DOHH2 (cell line): ENCODE results near the gene TGM1.

Experiments
- EZH2phosphoT487 ChIP-seq: fragments of 200-600 bp; sonication (generic); IDR thresholded peaks from 2 replicates; pipeline ENCODE4 v1.6.1; 2017; ENCODE audit warnings: borderline replicate concordance, mild to moderate bottlenecking, antibody characterized with exemption, low read length, moderate library complexity, mixed read lengths
- TF ChIP-seq, protein P1 (sequence below): fragments of 200-600 bp; sonication (generic); IDR thresholded peaks from one replicate; pipeline ENCODE4 v1.5.1; 2014; ENCODE audit warnings: antibody characterized with exemption, mild to moderate bottlenecking, low read depth, low read length; ENCODE audit not compliant: poor library complexity, severe bottlenecking

DNA sequence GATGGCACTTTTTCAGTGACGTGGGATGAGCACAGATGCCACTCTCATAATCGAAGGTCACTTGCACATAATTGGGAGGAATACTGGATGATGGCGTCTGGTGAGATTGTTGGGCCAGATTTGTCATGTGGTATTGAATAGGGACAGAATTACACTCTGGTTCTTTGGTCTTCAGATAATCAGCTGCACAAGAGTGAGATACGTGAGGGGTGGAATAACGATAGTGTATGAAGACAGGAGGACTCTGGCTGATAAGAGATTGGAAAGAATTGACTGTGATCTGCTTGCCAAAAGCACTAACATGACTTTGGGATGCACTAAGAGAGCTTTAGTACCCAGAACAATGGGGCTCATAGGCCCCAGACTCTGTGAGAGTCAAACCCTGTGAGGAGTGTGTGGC lies 15.4 kb upstream of the TGM1 start:
- TF ChIP-seq, protein P1, sequence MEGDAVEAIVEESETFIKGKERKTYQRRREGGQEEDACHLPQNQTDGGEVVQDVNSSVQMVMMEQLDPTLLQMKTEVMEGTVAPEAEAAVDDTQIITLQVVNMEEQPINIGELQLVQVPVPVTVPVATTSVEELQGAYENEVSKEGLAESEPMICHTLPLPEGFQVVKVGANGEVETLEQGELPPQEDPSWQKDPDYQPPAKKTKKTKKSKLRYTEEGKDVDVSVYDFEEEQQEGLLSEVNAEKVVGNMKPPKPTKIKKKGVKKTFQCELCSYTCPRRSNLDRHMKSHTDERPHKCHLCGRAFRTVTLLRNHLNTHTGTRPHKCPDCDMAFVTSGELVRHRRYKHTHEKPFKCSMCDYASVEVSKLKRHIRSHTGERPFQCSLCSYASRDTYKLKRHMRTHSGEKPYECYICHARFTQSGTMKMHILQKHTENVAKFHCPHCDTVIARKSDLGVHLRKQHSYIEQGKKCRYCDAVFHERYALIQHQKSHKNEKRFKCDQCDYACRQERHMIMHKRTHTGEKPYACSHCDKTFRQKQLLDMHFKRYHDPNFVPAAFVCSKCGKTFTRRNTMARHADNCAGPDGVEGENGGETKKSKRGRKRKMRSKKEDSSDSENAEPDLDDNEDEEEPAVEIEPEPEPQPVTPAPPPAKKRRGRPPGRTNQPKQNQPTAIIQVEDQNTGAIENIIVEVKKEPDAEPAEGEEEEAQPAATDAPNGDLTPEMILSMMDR: no peak
- TF ChIP-seq EZH2phosphoT487: no peak
